Gastrocnemius medialis (tissue), 4 donors: Measurements from ENCODE around the gene ARF4.

ENCODE experiments used
- POLR2A ChIP-seq, 2 donors: fragments of 450-650 bp; IDR thresholded peaks; one replicate each; pipeline ENCODE4 v1.6.1; 2017; ENCODE audit warnings: antibody characterized with exemption in 2 of 2, mild to moderate bottlenecking in 2 of 2, moderate library complexity in 2 of 2
- TF ChIP-seq, protein P1 (sequence below), 5 experiments: fragments of 450-650 bp in 3 of 5; fragments of 200-600 bp in 2 of 5; sonication (generic) in 2 of 5; IDR thresholded peaks in 4 of 5; conservative IDR thresholded peaks in 1 of 5; 1 replicate in 4 of 5; 2 replicates in 1 of 5; pipeline ENCODE4 v1.5.1; 2016 to 2019; ENCODE audit warnings: antibody characterized with exemption in 5 of 5, mild to moderate bottlenecking in 3 of 5, moderate library complexity in 3 of 5

GRCh38 chr3:57577801-57578200, 19.3 kb downstream of the ARF4 start:
- TF ChIP-seq, protein P1, sequence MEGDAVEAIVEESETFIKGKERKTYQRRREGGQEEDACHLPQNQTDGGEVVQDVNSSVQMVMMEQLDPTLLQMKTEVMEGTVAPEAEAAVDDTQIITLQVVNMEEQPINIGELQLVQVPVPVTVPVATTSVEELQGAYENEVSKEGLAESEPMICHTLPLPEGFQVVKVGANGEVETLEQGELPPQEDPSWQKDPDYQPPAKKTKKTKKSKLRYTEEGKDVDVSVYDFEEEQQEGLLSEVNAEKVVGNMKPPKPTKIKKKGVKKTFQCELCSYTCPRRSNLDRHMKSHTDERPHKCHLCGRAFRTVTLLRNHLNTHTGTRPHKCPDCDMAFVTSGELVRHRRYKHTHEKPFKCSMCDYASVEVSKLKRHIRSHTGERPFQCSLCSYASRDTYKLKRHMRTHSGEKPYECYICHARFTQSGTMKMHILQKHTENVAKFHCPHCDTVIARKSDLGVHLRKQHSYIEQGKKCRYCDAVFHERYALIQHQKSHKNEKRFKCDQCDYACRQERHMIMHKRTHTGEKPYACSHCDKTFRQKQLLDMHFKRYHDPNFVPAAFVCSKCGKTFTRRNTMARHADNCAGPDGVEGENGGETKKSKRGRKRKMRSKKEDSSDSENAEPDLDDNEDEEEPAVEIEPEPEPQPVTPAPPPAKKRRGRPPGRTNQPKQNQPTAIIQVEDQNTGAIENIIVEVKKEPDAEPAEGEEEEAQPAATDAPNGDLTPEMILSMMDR (IDR thresholded peaks at IDR 0.05 in 4 of 5, conservative IDR thresholded peaks at IDR 0.05 in 1 of 5) = no peak
- no peak for TF ChIP-seq POLR2A (IDR thresholded peaks at IDR 0.05)
